Glomerular endothelial cell (primary cell): ENCODE data around the gene ASAP2. TPM values are rescaled to one million over a fixed set of nuclear protein-coding genes. Genes with fewer than 3 reads are reported as not detected.

Source experiments
- DNase-seq: peaks from one replicate; pipeline ENCODE4 v3.0.0-alpha.2; 2011; ENCODE audit warnings: low read depth, low spot score; ENCODE audit errors: extremely low read depth
- total RNA-seq: library from RNA; depleted of rRNA; stranded (reverse); fragments of >200 nt; gene quantifications from 2 replicates; pipeline ENCODE4 v1.2.3, GENCODE V29; 2015

The ASAP2 gene
- total RNA-seq, 1 donor from 2014 or later = 71.6 TPM

DNA sequence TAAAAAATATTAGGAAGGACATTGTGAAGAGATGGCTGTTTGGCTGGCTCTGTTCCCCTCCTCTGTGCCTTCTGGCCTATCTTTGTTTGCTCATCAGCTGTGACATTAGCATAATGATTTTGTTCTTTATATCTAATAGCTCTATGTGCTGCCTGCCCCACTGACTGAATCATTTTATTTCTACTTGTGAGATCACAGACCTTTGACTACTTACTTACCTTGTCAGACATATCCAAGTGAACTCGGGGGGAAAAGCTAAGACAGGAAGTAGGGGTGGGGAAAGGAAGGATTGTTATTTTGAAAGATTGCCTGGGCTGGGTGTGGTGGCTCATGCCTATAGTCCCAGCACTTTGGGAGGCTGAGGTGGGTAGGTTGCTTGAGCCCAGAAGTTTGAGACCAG, 104.2 kb downstream of the ASAP2 start:
- no peak for DNase-seq

DNA sequence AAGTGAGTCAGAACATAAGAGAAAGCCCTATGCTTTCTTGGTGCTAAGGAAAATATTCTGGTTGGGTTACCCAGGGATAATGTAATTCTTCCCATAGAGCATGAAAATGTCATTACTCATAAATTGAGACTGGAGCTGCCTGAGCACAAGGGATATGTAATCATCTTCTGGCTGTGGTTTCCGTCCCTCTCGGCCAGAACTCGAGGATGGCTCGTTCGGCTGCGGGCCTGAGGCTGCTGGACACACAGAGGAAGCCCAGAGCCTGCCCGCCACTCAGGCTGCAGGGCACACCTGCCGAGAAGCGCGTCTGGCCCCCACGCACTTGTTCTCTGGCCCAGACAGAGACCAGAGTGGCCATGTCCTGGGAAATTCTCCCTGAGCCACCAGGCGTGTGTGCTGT, 104.9 kb downstream of the ASAP2 start:
- DNase-seq = no peak

DNA sequence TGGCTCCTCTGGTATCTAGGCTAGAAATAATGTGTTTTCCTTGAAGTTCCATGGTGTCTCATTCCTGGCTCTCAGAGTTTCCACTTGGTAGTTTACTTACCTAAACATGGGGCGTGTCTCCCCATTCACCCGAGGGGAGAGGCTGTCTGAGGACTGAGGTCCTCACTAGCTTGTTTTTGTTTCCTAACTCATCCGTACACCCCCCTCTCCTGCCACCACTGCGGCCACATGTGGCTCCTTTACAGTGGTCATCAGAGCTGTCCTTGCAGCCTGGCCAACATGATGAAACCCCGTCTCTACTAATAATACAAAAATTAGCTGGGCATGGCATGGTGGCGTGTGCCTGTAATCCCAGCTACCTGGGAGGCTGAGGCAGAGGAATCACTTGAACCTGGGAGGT, 106.0 kb downstream of the ASAP2 start:
- no peak for DNase-seq

DNA sequence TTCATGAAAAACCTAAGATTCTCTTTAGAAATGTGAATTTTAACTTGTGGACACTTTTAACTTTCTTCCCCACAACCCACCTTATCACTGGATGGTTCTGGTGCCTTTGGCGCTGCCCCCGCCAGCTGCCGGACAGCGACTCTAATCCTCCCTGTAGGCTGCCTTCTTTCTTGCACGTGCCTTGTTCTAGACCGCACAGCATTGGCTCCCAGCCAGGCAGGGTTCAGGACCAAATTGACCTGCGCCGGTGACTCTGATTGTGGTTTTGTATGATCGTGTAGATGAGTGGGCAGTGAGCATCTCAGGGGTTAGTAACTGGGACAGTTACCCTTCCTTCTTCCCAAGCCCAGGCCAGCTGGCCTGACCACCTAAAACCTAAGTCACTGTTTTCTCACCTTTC, 106.8 kb downstream of the ASAP2 start:
- no peak for DNase-seq

DNA sequence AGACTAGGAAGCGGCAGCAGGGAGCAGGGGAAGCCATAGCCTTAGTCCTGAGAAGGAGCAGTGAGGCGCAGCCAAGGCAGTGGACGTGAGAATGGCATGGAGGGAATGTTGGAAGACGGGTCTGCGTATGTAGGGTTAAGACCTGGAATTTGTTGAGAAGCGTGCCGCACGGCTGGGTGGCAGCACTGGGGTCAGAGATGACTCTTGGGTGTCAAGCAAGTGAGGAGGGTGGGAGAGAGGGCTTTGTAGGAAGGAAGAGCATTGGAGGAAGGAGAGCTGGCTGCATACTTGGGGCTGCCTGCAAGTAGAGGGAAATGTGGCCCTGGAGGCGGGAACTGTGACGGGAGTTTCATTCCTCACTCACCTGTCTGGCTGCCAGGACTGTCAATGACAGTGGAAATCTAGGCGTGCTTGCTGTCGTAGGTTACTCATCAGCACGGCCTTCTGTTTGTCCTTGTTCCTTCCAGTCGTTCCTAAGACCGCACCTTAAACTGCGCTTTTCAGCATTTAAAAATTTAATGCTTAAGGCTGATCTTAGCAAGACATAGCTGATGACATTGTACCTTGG, 108.8 kb downstream of the ASAP2 start:
- DNase-seq = no peak

DNA sequence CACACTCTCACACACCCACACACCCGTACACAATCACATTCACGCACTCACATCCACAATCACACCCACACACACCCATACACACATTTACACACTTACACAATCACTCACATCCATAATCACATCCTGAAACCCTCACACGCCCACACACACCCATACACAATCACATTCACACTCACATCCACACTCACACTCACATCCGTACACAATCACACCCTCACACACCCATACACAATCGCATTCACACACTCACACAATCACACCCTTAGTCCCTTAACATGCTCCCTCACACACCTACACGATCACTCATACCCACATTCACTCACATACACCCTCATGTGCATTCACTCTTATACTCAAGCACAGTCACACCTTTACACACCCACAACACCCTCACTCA, 110.9 kb downstream of the ASAP2 start:
- no peak for DNase-seq

DNA sequence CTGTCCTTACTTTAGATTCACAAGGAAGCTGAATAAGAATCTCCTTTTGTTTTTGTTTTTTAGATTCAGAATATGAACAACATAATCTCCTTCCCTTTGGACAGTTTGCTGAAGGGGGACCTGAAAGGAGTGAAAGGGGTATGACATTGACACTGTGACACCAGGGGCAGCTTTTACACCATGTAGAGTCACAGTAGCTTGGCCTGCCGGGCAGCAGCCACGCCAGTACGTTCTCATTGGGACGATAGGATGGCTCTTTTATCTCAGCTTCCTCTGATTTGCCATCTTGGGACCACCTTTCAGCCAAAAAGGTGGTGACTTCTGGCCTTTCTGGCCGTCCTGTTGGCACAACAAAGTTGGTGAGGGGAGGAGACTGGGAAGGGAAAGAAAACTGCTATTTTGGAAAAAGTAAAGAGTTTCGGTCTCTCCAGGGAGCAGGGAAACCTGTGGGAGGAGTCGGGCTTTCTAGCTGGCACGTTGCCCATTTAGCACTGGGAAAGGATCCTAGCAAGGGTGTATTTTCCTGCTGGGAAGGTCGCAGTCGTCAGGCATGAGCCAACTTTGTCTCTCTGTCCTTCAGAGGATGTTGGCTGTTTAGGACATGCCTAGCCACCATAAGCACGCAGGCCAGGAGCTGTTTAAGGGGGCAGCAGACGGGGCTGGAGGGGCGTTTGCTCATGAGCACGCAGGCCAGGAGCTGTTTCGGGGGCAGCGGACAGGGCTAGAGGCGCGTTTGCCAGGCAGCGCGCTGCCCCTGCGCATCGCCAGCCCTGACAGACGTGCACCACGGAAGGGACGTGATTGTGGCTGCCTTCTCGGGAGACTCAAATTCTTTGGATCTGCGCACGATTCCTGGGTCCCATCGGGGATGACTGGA, 112.1 kb downstream of the ASAP2 start:
- DNase-seq = no peak

DNA sequence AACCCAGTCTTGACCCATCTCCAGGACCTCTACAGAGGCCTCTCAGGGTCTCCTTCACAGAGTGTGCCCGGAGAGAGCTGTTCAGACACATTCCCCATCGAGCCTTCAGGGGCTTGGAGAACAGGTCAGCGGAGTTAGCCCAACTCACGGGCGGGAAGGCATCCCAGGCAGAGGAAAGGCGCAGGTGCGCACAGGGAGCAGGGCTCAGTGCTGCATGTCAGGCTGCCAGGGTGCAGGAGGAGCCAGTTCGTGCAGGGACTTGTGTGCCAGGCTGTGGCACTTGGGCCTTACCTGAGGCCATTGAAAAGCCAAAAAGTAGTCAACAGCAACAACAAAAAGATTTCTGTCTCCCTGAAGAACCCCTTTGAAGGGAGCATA, 112.7 kb downstream of the ASAP2 start:
- DNase-seq = no peak

DNA sequence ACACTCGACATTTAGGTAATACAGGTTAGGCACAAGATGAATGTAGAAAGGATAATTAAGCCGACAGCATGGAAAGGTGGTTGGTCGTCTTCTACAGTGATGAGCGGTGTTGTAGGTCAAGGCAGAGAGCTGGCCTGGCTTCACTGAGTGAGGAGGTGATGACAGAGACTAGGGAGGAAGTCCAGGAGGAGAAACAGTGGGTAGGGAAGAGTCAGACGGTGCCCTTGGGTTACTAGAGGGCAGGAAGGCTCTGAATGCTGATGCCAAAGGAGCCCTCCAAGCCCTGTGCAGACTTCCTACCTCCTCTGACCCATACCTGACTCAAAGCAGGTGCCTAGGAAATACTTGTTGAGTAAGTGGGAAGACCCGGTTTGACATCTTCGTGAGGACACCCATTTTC, 116.0 kb downstream of the ASAP2 start:
- no peak for DNase-seq

DNA sequence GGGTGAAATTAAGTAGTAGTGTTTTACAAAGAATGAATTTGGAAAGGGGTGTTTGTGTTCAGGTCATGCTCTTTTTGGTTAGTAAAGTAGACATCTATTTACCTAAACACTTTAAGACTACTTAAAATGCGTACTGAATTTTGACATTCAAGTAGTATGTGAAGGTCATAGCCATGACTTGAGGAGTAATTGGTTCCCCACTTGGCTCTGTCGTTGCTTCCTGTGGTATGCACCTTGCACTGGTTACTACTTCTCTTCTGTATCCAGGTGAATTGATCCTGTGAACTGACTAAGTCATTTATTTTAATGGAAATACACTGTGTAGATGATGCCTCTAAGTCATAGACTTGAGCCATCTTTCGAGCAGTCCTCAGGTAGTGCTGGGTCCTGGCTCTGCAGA, 118.8 kb downstream of the ASAP2 start:
- no peak for DNase-seq

DNA sequence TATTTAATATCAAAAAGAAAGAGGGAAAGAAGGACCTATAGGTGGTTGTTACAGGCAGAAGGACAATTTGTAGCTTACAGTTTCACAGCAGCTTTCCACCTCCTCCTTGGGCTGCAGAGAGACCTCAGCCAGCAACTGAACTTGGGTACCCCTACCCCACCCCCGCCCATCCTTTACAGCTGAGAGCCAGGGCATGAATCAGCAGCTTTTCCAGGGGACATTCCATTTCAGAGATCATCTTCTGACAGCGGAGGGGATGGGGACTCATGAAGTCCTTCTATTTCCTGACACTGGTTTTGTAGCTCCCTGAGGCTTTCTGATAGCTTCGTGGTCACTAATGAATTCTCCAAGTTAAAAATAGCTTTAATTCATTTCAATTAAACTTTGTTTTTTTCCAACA, 120.4 kb downstream of the ASAP2 start:
- DNase-seq = no peak

DNA sequence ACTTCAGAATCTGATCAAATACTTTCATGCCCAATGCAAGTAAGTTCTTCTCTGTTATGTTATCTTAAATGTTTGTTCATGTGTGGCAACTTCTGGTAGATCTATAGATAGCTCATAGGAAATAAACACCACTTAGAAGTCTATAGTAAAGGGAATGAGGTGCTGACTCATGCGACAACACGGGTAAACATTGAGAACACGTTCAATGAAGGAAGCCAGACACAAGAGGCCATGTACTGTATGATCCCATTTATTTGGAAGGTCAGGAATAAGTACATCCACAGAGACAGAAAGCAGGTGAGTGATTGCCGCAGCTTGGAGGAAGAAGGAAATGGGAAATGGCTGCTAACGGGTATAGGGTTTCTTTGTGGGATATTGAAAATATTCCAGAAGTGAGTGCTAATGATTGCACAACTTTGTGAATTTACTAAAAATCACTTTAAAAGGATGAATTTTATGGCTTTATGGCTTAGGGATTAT, 121.3 kb downstream of the ASAP2 start:
- peak; percentile 55 for DNase-seq

DNA sequence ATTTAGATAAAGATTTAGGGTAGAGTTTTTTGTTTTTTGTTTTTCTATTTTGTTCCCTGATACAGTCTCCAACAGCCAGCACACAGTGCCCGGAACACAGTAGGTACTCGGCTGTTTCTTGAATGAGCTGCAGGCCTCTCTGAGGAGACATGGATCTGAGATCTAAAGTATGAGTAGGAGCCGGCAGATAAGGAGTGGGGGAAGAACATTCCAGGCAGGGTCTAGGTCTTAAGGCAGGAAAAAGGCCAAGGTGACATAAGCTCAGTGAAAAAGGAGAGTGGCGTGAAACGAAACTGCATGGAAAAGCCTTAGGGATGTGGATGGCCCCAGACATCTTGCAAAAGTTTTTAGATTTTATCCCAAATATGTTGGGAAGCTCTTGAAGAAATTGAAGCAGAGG, 122.3 kb downstream of the ASAP2 start:
- DNase-seq = no peak

DNA sequence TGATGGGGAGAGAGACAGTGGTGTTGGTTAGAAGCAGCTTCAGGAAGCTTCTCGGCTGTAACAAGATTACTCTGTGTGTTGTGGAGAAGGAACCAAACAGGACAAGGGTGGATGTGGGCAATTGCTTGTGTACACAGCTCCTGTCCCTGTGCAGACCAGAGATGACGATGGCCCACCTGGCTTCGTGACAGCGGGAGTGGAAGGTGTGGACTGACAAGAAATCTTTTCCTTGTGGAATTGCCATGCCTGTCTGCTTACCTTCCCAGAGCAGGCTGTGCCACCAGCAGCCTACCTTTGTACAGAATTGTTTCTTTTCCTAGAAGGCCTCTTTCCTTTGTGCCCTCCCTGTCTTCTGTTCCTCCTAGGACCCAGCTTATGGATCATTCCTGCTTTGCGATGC, 122.9 kb downstream of the ASAP2 start:
- no peak for DNase-seq

DNA sequence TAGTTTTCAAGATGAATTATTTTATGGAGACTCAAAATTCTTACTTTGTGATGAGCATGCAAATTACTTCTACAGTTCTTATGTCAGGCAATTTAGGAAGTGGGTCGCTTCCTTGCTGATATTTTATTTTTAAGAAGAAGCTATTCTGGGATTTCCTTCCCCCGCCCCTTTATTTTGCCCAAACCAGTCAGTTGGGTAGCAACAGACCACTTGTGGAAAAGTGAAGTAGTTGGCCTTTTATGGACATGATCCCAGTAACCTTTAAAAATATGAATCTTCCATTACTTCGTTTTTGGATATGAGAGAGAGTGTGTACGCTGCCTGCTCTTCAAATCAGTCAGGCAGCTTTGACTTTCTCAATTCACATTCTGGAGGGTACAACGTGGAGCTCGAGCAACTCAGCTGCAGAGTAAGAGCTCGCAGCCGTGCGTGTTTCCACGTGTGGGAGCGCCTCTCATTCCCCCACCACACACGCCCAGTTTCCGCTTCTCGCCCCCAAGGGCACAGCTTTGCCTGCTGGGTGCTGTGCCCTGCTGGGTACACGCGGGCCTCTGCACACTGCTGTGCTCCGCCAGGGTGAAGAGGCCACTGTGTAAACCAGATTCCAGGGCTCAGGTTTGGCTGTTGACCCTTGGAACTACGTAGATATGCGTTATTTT, 124.1 kb downstream of the ASAP2 start:
- DNase-seq = no peak

DNA sequence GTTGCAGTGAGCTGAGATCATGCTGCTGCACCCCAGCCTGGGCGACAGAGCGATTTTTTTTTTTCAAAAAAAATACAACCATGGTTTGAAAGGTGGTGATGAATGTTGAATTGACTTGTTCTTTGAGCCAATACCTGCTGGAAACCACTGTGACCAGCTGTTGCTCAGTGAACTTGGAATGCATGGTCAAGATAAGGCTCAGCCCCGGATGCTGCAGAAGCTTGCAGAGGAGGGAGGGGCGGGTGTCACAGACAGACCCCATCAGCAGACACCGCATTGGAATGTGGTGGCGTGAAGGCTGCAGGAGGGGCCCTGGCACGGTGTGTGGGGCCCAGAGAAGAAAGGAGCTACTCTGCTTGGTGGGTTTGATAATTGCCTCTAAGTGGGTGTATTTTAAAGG, 125.1 kb downstream of the ASAP2 start:
- no peak for DNase-seq

DNA sequence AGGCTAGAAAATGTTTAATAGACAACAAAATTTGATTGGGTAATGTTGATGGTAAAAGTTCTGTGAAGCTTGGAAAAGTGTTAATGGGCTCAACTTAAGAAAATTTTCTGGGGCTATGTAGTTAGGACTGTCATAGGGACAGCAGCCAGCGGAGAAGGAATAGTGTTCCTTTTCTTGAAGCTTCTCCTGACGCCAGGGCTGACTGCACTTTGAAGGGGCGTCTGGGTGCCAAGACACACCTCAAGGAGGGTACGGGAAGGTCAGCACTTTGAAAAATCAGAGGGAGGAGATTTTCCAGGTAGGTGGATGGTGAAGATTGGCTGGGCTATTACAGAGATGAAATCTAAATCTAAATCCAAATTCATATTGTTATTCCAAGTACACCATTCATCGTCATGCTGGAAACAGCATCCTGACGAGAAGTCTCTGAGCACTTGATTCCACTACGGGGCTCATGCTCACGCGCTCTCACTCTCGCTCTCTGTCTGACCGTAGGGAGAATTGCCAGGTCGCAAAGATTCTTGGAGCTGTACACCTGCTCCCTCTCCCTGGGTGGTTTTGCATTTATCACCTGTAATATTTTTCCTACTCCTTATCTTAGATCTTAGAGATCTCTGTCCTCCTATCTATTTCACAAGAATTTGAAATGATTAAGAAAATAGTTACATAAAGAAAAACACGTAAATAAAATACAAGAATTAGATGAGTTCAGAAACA, 125.7 kb downstream of the ASAP2 start:
- DNase-seq = no peak

DNA sequence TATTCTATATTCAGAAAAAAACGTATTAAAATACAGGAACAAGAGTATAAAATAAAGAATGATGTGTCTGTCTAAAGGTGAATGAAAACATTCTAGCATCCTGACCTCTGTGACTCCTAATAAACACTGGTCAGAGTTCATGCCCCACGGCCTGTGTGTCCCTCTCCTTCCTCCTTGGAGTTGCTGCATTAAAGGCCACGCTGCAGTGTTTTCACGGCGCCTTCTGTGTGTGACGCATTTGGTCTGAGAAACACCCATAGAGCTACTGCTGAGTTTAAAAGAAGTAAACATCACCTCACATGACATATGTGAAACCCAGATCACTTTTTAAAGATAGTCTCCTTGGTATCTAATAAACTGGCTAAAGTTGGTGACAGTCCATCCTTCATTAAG, 126.2 kb downstream of the ASAP2 start:
- DNase-seq = no peak

DNA sequence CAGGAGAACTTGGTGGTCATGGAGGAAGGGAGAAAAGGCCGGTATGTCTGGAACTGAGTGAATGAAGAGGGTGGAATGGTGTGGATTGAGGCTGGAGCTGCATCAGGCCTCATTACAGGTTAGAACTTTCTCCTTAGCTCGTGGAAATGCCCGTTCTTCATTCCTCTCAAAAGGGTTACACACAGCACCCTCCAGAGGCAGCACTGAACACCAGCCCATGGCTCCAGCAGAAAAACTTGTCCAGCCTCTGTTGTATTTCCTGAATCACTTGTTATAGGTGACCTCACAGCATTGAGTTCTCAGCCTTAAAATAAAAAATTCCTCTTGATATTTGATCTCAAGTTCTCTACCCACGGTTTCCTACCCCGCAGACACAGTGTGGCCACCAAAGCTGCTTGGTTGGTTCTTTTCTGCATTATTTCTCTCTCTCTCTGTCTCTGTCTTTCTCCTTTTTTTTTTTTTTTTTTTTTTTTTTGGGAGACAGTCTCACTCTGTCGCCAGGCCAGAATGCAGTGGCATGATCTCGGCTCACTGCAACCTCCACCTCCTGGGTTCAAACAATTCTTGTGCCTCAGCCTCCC, 127.1 kb downstream of the ASAP2 start:
- DNase-seq = peak; percentile 52

DNA sequence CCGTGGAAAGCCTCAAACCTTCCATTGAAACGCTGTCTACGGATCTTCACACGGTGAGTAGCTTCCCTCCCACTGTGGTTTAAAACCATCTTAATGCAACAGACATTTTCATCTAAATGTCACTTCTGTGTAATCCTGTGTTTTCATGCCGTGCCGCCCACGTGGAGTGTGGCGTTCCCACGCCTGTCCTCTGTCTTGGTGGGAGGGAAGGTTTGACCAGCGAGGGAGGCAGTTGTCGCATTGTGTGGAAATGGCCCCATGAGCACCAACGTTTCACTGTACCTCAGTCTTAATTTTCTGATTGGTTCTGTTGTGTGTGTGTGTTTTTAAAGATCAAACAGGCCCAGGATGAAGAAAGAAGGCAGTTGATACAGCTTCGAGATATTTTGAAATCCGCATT, 128.1 kb downstream of the ASAP2 start:
- DNase-seq = no peak

DNA sequence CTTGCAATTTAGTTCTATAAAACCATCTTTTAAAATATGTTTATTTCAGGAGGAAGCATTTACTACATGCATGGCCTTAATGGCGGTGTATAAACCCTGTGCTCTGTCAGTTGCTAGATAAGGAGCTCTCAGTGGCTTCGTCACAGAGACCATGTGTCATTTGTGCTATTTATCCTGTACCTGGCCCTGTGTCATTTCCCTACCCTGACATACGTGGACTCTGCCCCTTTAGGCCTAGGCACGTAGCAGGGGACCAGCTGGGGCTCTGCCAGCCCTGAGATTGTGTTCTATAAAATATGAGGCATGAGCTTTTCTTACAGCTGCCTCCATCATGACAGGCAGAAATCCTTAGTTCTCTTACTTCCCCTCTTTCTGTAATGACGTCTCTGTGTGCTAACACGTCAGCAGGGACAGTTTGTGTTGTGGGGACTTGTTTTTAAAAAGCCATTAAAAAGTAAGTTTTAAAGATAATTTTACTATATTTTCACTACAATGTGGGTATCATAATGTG, 128.8 kb downstream of the ASAP2 start:
- no peak for DNase-seq
